SU-DHL-6 (cell line): ENCODE data around the gene MOV10.

Experiments
- H2AFZ ChIP-seq: fragments of 200-600 bp; sonication (generic); 2 replicates; pipeline ENCODE4 v1.6.1; 2014; ENCODE audit warnings: low read depth, mild to moderate bottlenecking, moderate library complexity, mixed read lengths, antibody characterized with exemption, low read length; ENCODE audit not compliant: severe bottlenecking
- H3F3A ChIP-seq: fragments of 200-600 bp; shearing (Covaris generic); 2 replicates; pipeline ENCODE4 v1.6.0; 2016; ENCODE audit warnings: antibody characterized with exemption, mild to moderate bottlenecking; ENCODE audit not compliant: insufficient read depth
- H3K27ac ChIP-seq: fragments of 200-600 bp; sonication (generic); 2 replicates; pipeline ENCODE4 v1.5.1; 2016; ENCODE audit warnings: low read depth, mild to moderate bottlenecking, low read length, moderate library complexity, mixed read lengths
- H3K27me3 ChIP-seq: fragments of 200-600 bp; sonication (generic), shearing (Covaris generic); 2 replicates; pipeline ENCODE4 v1.6.0; 2014; ENCODE audit warnings: mild to moderate bottlenecking, low read length
- H3K36me3 ChIP-seq: fragments of 200-600 bp; sonication (generic); 2 replicates; pipeline ENCODE4 v1.6.1; 2014; ENCODE audit warnings: mild to moderate bottlenecking, low read length, mixed read lengths
- H3K4me2 ChIP-seq: fragments of 300-600, 200-600 bp; shearing (Covaris generic), sonication (generic); 2 replicates; pipeline ENCODE4 v1.6.0; 2014; ENCODE audit warnings: low read length, low read depth, mild to moderate bottlenecking; ENCODE audit not compliant: poor library complexity, severe bottlenecking
- H3K4me3 ChIP-seq: fragments of 200-600 bp; sonication (generic); 2 replicates; pipeline ENCODE4 v1.5.1; 2014; ENCODE audit warnings: antibody characterized with exemption, low read length, mild to moderate bottlenecking, mixed read lengths; ENCODE audit not compliant: insufficient read depth, poor library complexity, severe bottlenecking
- H3K79me2 ChIP-seq: fragments of 200-600 bp; sonication (generic); 2 replicates; pipeline ENCODE4 v1.6.1; 2014; ENCODE audit warnings: mild to moderate bottlenecking, low read length, moderate library complexity; ENCODE audit not compliant: insufficient read depth
- H3K9ac ChIP-seq: fragments of 200-600 bp; sonication (generic); 2 replicates; pipeline ENCODE4 v1.7.0; 2014; ENCODE audit warnings: mild to moderate bottlenecking, low read length
- H3K9me2 ChIP-seq: fragments of 200-600 bp; sonication (generic); replicated peaks from 2 replicates; pipeline ENCODE4 v1.6.1; 2014; ENCODE audit warnings: low read length; ENCODE audit not compliant: insufficient read depth
- H3K9me3 ChIP-seq: fragments of 200-600 bp; sonication (generic); 2 replicates; pipeline ENCODE4 v1.6.1; 2014; ENCODE audit warnings: low read length, mixed read lengths; ENCODE audit not compliant: insufficient read depth
- H4K20me1 ChIP-seq: fragments of 200-600 bp; sonication (generic); 2 replicates; pipeline ENCODE4 v1.6.1; 2014; ENCODE audit warnings: low read depth, mild to moderate bottlenecking, antibody characterized with exemption, low read length, moderate library complexity, mixed read lengths
- EZH2phosphoT487 ChIP-seq: fragments of 200-600 bp; sonication (generic), shearing (Covaris generic); conservative IDR thresholded peaks from 2 replicates; pipeline ENCODE4 v1.6.1; 2018; ENCODE audit warnings: mild to moderate bottlenecking, antibody characterized with exemption, low read length, moderate library complexity, mixed read lengths
- TF ChIP-seq, protein P1 (sequence below): fragments of 200-600 bp; sonication (generic); IDR thresholded peaks from one replicate; pipeline ENCODE4 v1.5.1; 2017; ENCODE audit warnings: antibody characterized with exemption, mild to moderate bottlenecking, low read length, moderate library complexity; ENCODE audit not compliant: insufficient read depth, poor library complexity, severe bottlenecking

MOV10 gene

DNA sequence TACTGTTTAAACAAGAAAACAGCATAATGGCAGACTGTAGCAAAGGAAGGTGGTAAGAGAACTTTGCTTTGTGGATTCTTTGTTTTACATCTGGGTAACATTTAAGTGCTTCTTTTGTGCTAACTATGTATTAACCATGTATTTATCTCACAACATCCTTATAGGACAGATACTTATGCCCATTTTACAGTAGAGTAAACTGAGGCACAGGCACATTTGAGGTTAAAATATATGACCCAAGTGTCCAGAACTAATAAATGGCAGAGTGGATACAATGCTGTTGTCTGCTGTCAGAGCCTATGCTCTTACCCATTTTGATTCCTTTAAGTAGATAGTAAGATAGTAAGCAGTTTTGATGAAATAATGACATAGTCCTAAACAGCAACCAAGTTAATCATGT is 47.6 kb upstream of the MOV10 start:
- H3F3A ChIP-seq: peaks cover 8% of the 10 kb centered on the region
- H3K27ac ChIP-seq: no peak overlapping the region
- no peaks in the 10 kb centered on the region for H3K9me3 ChIP-seq
- H4K20me1 ChIP-seq: peaks cover 58% of the 10 kb centered on the region
- no peak for TF ChIP-seq EZH2phosphoT487
- TF ChIP-seq, protein P1, sequence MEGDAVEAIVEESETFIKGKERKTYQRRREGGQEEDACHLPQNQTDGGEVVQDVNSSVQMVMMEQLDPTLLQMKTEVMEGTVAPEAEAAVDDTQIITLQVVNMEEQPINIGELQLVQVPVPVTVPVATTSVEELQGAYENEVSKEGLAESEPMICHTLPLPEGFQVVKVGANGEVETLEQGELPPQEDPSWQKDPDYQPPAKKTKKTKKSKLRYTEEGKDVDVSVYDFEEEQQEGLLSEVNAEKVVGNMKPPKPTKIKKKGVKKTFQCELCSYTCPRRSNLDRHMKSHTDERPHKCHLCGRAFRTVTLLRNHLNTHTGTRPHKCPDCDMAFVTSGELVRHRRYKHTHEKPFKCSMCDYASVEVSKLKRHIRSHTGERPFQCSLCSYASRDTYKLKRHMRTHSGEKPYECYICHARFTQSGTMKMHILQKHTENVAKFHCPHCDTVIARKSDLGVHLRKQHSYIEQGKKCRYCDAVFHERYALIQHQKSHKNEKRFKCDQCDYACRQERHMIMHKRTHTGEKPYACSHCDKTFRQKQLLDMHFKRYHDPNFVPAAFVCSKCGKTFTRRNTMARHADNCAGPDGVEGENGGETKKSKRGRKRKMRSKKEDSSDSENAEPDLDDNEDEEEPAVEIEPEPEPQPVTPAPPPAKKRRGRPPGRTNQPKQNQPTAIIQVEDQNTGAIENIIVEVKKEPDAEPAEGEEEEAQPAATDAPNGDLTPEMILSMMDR: no peak
- no peak overlapping the region for H3K4me3 ChIP-seq
- no peaks in the 10 kb centered on the region for H3K27me3 ChIP-seq
- no peaks in the 10 kb centered on the region for H3K9me2 ChIP-seq
- H3K79me2 ChIP-seq: peaks cover 100% of the 10 kb centered on the region
- no peak overlapping the region for H3K9ac ChIP-seq
- no peak overlapping the region for H3K4me2 ChIP-seq
- H2AFZ ChIP-seq: no peak overlapping the region
- peaks cover 20% of the 10 kb centered on the region for H3K36me3 ChIP-seq

DNA sequence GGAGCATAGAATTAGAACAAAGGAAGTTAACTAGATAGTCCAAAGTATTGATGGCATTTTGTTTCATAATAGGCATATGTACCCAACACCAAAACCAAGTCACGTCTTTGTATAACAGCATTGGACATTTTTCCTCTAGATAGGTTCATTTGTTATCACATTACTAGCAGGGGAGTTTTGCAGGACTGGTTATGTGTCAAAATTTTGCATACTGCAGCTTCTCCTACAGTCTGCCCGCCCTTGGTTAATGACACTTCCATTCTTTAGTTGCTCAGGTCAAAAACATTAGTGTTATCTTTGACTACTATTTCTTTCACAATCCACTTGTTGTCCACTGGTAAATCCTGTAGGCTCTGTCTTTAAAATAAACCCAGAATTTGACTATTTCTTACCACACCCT is 45.9 kb upstream of the MOV10 start:
- H4K20me1 ChIP-seq: peaks cover 69% of the 10 kb centered on the region
- H3K36me3 ChIP-seq: peaks cover 26% of the 10 kb centered on the region
- peaks cover 100% of the 10 kb centered on the region for H3K79me2 ChIP-seq
- TF ChIP-seq, protein P1: no peak
- TF ChIP-seq EZH2phosphoT487: no peak
- no peak overlapping the region for H3K4me3 ChIP-seq
- H3K27me3 ChIP-seq: no peaks in the 10 kb centered on the region
- no peaks in the 10 kb centered on the region for H3K9me3 ChIP-seq
- H3K27ac ChIP-seq: no peak overlapping the region
- H3K9me2 ChIP-seq: no peaks in the 10 kb centered on the region
- H3K4me2 ChIP-seq: no peak overlapping the region
- no peak overlapping the region for H2AFZ ChIP-seq
- H3F3A ChIP-seq: peaks cover 8% of the 10 kb centered on the region; the same call in 1 of the 2 replicates
- no peak overlapping the region for H3K9ac ChIP-seq

DNA sequence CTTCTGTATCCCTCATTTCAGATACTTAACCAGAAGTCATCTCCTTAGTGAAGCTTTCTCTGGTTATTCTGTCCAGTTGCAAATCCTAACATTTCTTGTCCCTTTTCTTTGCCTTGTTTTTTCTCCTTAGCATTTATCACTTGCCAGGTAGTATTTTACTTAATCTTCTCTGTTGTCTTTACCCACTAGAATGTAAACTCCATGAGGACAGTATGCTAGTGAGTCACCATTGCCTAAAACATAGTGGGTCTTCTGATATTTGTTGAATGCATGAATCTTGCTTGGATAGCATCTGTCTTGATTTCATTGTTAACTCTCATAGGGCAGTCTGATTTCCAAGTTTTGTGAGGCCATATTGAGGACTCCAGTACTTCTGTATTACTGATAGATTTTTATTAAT is 45.2 kb upstream of the MOV10 start:
- Histone ChIP-seq H4K20me1 (peaks cover 75% of the 10 kb centered on the region), H3K36me3 (peaks cover 29% of the 10 kb centered on the region), H3F3A (peaks cover 8% of the 10 kb centered on the region; the same call in 1 of the 2 replicates), H3K9me3 (no peaks in the 10 kb centered on the region), H3K4me2 (no peak overlapping the region), H3K79me2 (peaks cover 100% of the 10 kb centered on the region), H3K9me2 (no peaks in the 10 kb centered on the region), H2AFZ (no peak overlapping the region), H3K4me3 (no peak overlapping the region), H3K27ac (no peak overlapping the region), H3K27me3 (no peaks in the 10 kb centered on the region), H3K9ac (no peak overlapping the region)
- TF ChIP-seq, protein P1: no peak
- no peak for TF ChIP-seq EZH2phosphoT487
